AG04449 (cell line): ENCODE data around the gene PDE11A.
"Not testable (repeated sequence)": the region's sequence is repeated elsewhere in the genome, so short reads cannot be mapped to it uniquely, and the experiment has no call there.

ENCODE experiments used
- CTCF ChIA-PET: fragments of 350-600 bp; formaldehyde crosslinking; extraction: SDS; loops from one replicate; lab custom pipeline; 2021; ENCODE audit warnings: antibody characterized with exemption; lab: Yijun Ruan, JAX
- POLR2A ChIA-PET: fragments of 400-600, 350-600 bp; formaldehyde crosslinking; extraction: SDS; loops from one replicate; lab custom pipeline; 2020; ENCODE audit warnings: antibody characterized with exemption, inconsistent platforms; lab: Yijun Ruan, JAX
- DNase-seq: peaks from one replicate; pipeline ENCODE4 v3.0.0-alpha.2; 2010; ENCODE audit warnings: low read depth, low spot score
- H3K4me3 ChIP-seq: 2 replicates; pipeline ENCODE4 v1.5.1; 2011; ENCODE audit warnings: low read depth, mild to moderate bottlenecking, control low read depth, low read length
- CTCF ChIP-seq: IDR thresholded peaks from one replicate; pipeline ENCODE4 v1.5.1; 2011; ENCODE audit warnings: mild to moderate bottlenecking, moderate library complexity, low read length, control low read depth, inconsistent platforms; ENCODE audit not compliant: insufficient read depth; ENCODE audit errors: missing control alignments

Gene PDE11A

DNA sequence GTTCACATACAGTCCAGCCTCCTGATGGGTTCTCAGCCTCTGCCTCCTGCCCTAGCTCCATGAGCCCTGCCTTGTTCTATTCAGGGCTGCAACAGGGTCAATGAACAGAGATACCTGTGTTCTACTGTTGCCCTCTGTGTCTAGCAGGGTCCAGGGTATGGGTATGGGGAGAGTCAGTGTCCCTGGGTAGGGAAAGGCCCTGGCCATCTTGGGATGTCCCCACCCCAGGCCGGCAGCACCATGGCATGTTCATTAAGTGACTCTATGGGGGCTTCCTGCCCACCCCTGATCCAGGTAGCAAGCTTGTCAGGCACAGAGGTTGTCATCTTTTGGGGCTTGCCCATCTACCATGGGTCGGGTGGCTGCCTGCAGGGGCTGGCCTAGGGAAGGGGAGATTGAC is 13.5 kb downstream of the PDE11A start:
- no peak for TF ChIP-seq CTCF
- ChIA-PET CTCF (no interaction called here), POLR2A (no interaction called here)
- no peak overlapping the region for H3K4me3 ChIP-seq
- no peak for DNase-seq

DNA sequence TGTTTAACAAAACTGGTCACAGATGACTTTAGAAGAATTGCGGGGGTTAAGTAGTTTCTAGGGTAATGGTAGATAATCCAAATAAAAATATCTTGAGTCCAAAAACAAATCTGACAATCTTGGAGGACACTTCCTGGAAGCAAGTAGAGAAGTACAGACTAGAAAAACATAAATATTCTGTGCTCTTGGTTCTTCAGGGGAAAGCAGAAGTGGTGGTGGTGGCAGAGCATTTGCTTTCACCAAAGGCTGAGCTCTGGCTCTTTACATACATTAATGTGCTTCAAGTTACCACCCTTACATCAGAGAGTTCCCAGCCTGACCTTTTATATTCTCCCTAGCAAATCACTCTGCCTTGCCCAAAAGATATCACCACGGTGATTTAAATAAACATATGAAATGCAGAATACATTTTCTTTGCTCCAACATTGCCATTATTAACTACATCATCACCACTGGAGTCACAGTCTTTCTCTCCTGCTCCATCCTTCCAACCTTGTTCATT is 15.3 kb downstream of the PDE11A start:
- TF ChIP-seq CTCF, result no peak
- CTCF ChIA-PET, result no interaction called here
- POLR2A ChIA-PET, result no interaction called here
- DNase-seq, result no peak
- no peak overlapping the region for H3K4me3 ChIP-seq

GRCh38 chr2:178056345-178056744 is 16.2 kb downstream of the PDE11A start:
- no peak for TF ChIP-seq CTCF
- CTCF ChIA-PET, result no interaction called here
- H3K4me3 ChIP-seq, result no peak overlapping the region
- no peak for DNase-seq
- POLR2A ChIA-PET, result no interaction called here

DNA sequence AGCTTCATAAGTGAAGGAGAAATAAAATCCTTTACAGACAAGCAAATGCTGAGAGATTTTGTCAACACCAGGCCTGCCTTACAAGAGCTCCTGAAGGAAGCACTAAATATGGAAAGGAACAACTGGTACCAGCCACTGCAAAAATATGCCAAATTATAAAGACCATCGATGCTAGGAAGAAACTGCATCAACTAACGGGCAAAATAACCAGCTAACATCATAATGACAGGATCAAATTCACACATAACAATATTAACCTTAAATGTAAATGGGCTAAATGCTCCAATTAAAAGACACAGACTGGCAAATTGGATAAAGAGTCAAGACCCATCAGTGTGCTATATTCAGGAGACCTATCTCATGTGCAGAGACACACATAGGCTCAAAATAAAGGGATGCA is 21.3 kb downstream of the PDE11A start:
- H3K4me3 ChIP-seq, POLR2A ChIA-PET, CTCF ChIA-PET, DNase-seq: not testable (repeated sequence)

- TF ChIP-seq CTCF, result no peak
- ChIA-PET POLR2A (no interaction called here), CTCF (no interaction called here)
- no peak overlapping the region for H3K4me3 ChIP-seq
- no peak for DNase-seq
These were observed 25.2 kb downstream of the PDE11A start for GRCh38 chr2:178047391-178047790.

DNA sequence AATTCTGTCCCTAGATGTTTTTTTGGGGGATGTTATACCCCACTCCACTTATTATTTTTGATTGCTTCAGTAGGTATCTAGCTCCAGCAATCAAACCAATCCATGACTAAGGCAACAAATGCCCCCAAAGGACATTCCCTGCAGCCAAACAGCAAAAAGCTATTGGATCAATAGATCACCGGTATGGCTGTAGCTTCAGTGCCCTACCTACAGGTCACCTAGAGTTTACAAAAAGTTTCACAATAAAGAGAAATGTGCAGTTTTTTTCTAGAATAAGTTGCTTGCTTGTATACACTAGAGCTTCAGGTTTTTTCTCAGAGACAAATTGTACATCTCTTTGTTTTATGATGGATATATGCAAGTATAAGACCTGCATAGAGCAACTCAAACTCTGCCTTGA is 27.7 kb downstream of the PDE11A start:
- no peak overlapping the region for H3K4me3 ChIP-seq
- CTCF ChIA-PET, result no interaction called here
- TF ChIP-seq CTCF, result no peak
- no peak for DNase-seq
- POLR2A ChIA-PET, result no interaction called here

DNA sequence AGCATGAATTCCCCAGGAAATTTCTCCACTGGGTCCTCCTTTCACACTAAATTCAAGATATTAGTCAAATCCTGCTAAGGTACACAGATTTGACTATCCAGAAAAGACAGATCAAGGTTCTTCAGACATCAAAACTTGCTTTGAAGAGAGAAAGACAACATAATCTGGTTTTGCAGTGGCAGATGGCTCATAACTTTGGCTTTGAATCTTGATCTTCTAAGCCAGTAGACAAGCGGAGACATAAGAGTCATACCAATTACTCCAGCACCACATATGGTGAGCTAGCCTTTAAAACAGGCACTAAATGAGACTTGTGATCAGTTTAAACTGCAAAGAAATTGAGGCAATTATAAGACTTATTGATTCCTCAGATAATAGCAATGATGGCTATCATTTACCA is 29.3 kb downstream of the PDE11A start:
- ChIA-PET POLR2A (no interaction called here), CTCF (no interaction called here)
- no peak for TF ChIP-seq CTCF
- H3K4me3 ChIP-seq, result no peak overlapping the region
- no peak for DNase-seq

DNA sequence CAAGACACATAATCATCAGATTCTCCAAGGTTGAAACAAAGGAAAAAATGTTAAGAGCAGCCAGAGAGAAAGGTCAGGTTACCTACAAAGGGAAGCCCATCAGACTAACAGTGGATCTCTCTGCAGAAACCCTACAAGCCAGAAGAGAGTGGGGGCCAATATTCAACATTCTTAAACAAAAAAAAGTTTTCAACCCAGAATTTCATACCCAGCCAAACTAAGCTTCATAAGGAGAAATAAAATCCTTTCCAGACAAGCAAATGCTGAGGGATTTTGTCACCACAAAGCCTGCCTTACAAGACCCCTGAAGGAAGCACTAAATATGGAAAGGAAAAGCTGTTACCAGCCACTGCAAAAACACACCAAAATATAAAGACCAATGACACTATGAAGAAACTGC is 39.0 kb downstream of the PDE11A start:
- POLR2A ChIA-PET, CTCF ChIA-PET, H3K4me3 ChIP-seq, DNase-seq: not testable (repeated sequence)
